ENCODE measurements around the gene CPED1. TPM values are rescaled to one million over a fixed set of nuclear protein-coding genes. Genes with fewer than 3 reads are reported as not detected.
"Not testable (repeated sequence)": the region's sequence is repeated elsewhere in the genome, so short reads cannot be mapped to it uniquely, and the experiment has no call there.

Gene CPED1
- total RNA-seq, 1 donor from 2014 or later, result 58.6 TPM

DNA sequence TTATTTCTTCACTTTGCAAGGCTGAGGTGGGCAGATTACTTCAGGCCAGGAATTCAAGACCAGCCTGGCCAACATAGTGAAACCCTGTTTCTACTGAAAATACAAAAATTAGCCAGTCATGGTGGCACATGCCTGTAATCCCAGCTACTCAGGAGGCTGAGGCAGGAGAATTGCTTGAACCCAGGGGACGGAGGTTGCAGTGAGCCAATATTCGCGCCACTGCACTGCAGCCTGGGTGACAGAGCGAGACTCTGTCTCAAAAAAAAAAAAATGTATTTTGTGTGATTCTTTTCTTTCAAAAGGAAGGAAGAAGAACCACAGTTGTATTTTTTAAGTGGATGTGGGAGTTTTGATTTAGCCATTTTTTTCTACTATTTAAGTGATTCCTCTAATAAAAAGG, 195.4 kb downstream of the CPED1 start:
- DNase-seq (ENCODE audit: low spot score), result not testable (repeated sequence)

DNA sequence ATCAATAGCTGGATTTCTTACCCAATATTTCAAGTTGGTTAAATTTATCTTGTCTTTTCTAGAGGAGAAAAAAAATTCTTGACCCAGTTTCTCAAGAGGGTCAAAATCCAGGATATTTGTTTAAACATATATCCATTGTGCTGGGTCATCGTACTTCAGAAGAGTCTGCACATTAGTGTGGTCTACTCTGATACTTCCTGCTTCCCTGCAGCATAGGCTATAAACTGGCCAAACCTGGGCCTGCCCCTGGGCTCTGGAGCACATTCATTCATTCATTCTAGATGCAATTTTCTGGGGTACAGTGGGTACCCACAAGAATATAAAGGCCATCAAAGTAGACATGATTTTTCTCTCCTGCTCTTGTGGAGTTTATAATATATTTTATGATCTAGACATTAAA, 198.2 kb downstream of the CPED1 start:
- no peak for DNase-seq (ENCODE audit: low spot score)

DNA sequence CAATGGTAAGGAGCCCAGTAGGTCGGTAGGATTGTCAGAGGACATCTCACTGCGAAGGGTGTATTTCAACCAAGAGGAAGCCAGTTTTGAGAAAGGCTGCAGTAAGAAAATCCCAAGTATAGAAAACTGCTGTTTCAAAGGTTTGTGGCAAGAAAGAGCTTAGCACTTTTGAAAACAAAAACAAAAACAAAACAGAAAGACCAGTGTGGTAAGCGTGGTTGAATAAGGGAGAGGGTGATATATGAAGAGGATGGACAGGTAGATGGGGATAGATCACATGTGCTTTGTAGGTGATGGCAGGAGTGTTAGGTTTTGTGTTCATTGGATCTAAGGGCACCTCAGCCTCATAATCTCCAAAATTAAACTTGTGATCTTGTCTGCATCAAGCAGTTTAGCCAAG, 198.7 kb downstream of the CPED1 start:
- DNase-seq (ENCODE audit: low spot score), result no peak

DNA sequence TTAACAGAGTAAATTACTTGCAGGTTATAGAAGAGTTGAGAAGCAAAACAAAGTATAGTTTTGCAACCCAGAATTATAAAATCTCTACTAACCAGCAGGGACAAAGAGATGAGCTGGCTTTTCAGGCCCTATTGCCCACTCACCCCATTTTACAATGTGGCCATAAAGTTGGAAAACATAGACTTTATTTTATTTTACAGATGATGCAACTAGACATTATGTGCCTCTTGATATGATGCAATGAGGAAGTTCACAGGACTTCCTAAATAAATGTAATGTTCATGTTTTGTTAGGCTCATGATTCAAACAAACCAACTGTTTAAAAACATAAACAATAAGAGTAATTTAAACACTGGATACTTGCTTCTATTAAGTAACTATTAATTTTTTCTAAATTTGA, 199.2 kb downstream of the CPED1 start:
- no peak for DNase-seq (ENCODE audit: low spot score)

DNA sequence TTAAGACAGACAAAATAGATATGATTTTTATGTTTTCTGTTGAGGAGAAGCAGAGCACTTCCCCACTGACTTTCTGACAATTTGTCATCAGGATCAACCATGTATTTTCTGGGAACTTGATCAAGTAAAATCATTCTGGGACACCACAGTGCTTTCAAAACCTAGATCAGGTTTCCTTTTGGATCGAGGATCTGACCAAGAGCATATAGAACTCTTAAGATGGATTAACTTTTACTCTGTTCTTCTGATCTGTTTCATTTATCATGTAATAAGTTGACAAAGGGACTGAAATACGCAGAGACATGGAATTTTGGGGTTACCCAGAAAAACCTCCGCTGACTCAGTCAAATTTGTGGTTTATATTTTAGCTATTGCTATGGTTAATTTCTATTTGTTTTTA, 204.3 kb downstream of the CPED1 start:
- DNase-seq (ENCODE audit: low spot score), result no peak

DNA sequence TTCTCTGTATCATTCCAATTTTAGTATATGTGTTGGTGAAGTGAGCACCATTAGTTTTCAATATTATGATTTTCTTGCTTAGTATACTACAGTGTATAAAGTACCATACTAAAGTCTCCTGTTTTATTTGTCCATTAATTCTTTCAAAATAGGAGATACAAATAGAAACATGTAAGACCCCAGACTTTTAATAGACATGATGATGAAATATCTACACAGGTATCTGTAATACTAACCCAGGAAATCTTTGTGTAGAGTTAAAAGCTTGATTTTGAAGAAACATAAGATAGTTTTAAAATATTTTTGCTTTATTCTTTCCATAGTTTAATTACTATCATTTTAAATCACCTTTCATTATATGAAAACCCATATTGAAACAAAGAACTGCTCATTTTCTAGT, 206.5 kb downstream of the CPED1 start:
- no peak for DNase-seq (ENCODE audit: low spot score)

DNA sequence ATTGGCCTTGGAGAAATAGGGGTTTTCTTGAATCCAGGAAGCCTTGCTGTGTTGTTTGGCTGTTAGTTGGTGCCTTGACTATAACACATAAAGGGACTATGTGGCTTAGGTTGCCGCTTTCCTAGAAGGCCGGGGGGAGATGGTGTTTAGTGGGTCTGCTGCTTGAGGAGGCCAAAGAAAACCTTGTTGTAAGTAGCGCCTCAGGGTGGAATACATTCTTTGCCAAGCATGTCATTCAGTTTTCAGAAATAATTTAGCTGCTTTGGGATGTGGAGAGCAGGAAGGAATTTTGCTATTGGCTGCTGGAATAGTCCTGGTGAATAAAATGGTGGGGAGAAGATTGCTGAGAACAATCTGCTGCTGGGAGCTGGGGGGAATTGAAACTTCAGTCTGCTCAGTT, 207.4 kb downstream of the CPED1 start:
- no peak for DNase-seq (ENCODE audit: low spot score)

DNA sequence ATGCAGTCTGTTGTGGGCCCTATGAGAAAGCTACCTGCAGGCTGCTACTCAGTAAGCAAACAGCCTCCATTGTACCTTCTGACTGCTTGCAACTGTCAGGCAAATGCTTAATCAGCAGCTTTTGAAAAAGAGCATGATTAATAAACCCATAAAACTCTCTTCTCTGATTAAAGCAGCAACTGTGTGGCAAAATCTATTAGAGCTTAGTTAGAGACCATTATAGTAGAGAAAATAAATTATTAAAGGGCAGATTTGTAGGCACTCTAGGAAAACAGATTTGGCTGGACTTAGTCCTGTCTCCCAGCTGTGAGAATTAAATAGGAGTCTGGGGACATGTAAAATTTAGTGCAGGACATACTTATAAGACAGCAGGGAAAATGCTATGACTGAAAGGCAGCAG, 207.8 kb downstream of the CPED1 start:
- no peak for DNase-seq (ENCODE audit: low spot score)

DNA sequence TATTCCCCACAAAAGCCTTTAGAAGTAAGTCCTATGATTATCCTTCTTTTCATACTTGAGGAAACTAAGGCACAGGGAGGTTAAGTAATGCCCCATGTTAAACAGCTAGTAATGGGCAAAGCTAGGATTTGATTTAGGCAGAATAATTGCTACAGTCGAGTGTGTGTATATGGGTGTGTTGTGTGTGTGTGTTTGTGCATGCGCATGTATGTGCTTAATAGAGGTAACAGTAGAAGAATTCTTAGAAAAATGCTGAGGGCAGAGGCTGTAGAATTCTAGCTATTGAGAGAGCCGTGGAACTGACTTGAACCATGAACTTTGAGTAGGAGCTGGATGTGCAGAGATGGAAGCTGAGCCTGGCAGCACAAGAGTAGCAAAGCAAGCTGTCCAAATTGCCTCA, 208.9 kb downstream of the CPED1 start:
- no peak for DNase-seq (ENCODE audit: low spot score)

DNA sequence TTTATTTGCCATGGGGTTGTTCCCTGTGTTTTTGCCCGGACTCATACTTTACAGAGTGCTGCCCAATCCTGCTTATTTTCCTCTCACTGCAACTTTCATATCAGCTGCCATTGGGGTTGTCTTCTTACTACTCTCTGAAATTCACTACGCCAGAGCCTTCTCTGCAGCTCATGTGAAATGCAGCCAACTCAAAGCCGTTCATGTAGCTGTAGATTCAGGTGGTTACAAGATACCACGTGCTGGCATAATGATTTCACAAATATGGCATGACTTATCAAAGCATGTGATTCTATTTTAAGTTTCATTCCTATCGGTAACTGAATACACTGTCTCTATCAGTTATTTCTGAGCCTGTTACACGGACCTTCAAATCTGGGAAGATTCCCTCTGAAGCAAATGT, 210.0 kb downstream of the CPED1 start:
- no peak for DNase-seq (ENCODE audit: low spot score)

DNA sequence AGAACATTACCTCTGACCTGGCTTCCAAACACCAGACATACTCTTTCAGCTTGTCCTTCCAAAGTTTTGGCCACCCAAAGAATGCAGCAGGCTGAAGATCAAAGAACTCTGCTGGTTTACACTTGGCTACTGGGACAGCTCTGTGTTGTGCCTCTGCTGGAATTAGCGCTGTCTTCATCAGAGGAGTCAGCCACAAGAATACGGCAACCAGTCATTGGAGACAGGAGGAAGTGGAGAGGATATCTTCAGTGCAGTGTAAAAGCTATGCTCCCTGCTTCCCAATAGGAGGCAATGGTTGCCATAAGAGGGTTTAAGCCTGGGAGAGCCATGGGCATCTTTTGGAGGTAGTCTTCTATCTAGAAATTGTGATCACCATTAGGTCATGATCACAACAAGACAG, 213.6 kb downstream of the CPED1 start:
- DNase-seq (ENCODE audit: low spot score), result no peak

DNA sequence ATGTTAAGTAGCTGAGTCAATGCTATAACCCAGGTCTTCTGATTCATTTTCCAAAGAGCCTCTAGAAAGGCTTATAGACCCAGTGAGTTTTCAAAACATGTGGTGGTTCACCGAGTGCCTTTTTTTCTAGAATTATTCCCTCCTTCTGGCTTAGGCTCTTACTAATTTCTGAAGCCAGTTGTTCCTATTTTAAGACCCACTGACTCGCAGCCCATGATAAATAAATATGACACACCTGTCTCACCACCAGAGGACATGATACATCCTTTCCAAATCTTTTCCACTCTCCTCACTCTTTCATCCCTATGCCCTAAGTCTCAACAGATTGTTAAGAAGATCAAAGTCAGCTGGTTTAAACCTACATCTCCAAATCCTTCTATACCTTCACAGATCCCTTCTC, 214.3 kb downstream of the CPED1 start:
- no peak for DNase-seq (ENCODE audit: low spot score)

DNA sequence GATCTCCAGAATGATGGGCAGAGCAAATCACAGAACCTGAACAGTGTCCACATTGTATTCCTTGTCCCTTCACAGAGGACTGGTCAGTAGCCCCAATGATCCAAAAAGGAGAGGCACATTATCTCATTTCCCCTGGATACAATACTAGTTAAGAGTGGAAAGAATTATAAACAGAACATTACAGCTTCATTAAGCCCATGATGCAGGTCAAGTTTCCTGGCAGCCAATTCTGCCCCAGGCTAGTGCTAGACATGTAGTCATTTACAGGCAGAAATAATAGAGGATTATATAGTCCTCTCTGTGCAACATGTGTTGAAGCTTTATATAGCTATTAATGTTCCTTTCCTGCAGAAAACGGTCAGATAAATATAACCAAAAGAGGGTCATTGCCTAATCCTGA, 216.0 kb downstream of the CPED1 start:
- DNase-seq (ENCODE audit: low spot score), result no peak

DNA sequence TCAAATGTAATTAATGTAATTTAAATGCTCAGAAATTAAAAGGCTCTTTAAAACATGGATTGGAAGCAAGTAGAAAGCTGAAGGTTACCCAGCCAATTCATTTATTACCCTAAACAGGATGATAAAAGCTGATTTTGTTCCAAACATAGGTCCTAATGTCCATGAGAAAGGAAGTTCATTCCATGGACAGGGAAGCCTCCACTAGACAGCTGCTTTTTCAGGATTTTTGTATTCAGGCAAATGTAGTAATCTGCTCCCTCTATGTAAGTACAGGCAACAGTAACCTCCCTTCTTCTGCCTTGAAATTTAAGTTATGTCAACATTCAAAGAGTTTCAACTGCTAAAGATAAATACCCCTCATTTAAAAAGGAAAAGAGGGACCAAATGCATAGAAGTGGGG, 217.3 kb downstream of the CPED1 start:
- DNase-seq (ENCODE audit: low spot score), result no peak

DNA sequence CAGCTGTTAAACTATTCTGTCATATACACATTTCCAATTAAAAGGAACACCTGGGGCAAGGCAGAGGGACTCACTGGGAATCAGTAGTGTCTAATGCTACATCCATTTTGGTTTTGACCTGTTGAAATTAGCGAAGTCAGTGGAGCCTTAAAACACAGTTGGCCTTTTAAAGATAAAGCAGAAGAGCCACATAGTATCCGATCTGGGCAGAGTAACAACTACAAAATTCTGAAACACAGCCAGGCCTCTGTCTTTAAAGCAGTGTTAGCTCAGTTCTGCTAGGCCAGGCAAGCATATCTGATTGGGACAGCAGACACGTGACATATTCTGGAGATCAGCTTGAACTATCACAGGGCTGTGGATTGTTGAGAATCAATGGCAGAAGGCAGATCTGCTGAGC, 222.7 kb downstream of the CPED1 start:
- no peak for DNase-seq (ENCODE audit: low spot score)

DNA sequence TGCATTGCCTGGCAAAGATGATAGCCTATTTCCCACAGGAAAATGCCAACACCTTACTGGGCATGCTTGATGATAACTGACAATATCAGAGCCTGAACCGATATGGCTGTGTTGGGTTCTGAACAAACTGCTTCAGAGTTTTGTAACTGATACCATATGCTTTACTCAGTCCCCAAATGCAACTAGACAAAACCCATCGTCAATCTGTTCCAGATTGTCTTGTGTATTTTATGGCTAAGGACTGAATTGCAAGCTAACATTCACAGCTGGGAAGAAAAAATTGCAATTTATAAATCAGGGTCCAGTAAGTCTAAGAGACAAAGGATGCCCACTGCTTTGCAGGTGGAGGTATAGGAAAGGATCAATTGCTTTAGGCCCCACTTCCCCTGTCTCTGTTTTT, 223.5 kb downstream of the CPED1 start:
- no peak for DNase-seq (ENCODE audit: low spot score)

DNA sequence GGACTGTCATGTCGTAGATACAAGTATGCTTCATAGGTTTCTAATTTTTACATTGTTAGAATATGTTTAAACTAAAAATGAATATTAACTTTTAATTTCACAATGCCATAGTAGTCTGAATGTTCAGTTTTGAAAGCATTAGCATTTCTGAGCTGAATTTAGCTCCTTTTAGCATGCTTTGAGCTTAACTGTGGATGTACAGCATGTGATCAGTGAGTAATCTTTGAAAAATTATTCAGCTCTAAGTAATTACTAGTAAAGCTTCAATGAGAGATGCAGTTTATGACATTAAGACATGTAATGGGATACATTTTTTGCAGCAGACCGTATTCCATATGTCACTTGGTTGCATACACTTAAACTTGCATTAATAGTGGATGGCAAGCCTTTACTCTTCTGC, 226.1 kb downstream of the CPED1 start:
- DNase-seq (ENCODE audit: low spot score), result no peak

DNA sequence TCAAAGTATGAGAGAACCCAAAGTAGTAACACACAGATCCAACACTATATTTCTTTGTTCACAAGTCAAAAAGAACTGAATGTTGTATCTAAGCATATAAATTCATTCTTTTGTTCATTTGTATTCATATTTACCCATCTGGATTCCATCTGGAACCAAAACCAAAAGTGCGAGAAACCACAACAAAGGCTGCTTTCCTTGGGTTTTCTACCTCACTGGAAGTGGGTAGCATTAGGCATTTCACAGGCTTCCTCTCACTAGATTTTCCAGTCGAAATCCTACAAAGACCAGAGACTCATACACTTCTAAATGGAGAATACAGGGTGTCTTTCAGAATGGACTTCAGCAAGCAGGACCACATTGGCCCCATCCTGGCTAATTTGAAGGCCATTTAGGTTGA, 230.5 kb downstream of the CPED1 start:
- DNase-seq (ENCODE audit: low spot score), result no peak

DNA sequence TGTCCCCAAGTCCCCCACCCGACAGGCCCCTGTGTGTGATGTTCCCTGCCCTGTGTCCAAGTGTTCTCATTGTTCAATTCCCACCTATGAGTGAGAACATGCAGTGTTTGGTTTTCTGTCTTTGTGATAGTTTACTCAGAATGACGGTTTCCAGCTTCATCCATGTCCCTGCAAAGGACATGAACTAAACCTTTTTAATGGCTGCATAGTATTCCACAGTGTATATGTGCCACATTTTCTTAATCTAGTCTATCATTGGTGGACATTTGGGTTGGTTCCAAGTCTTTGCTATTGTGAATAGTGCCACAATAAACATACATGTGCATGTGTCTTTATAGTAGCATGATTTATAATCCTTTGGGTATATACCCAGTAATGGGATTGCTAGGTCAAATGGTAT, 232.6 kb downstream of the CPED1 start:
- DNase-seq (ENCODE audit: low spot score), result not testable (repeated sequence)

DNA sequence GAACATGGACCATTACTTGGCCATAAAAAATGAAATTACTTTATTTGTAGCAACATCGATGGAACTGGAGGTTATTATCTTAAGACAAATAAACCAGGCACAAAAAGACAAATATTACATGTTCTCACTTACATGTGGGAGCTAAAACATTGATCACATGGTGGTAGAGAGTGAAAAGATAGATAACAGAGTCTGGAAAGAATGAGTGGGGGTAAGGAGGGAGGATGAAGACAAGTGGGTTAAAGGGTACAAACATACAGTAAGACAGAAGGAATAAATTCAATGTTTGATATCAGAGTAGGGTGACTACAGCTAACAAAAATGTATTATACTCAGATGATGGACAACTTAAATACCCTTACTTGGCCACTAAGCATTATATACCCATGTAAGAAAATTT, 240.3 kb downstream of the CPED1 start:
- no peak for DNase-seq (ENCODE audit: low spot score)

DNA sequence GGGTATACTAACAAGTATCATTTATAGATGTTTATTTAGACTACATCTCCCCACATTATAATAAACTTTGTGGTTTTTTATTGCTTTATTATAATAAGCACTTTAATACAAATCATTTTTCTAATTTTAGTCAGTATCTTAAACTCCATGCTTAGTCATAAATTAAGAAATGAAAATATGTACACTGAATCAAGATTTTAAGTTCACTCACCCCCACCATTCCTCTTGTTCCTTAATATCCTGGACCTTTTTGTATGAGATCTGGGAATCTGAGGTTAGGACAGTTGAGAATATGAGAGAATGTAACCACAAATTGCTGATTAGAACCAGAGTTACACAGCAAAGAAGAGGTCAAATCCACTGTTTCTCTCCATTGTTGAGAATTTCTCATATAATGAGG, 246.7 kb downstream of the CPED1 start:
- DNase-seq (ENCODE audit: low spot score), result no peak

DNA sequence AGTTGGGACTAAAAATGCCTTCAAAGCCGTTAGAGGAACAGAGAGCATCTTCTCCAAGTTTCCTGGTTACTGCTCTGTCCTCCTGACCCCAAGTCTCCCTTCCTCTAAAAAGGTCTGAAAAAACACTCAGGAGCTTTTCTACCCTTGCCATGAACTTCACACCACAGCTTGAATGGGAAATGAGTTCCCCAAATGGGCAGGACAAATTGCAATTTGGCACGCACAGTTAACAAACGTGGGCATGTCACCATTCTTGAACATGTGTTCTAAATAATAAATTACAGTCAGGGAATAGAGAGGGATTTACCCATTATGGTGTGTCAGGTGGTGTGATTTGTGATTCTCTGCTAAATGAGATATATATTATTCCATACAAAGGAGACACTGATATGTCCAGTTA, 249.1 kb downstream of the CPED1 start:
- DNase-seq (ENCODE audit: low spot score), result no peak

DNA sequence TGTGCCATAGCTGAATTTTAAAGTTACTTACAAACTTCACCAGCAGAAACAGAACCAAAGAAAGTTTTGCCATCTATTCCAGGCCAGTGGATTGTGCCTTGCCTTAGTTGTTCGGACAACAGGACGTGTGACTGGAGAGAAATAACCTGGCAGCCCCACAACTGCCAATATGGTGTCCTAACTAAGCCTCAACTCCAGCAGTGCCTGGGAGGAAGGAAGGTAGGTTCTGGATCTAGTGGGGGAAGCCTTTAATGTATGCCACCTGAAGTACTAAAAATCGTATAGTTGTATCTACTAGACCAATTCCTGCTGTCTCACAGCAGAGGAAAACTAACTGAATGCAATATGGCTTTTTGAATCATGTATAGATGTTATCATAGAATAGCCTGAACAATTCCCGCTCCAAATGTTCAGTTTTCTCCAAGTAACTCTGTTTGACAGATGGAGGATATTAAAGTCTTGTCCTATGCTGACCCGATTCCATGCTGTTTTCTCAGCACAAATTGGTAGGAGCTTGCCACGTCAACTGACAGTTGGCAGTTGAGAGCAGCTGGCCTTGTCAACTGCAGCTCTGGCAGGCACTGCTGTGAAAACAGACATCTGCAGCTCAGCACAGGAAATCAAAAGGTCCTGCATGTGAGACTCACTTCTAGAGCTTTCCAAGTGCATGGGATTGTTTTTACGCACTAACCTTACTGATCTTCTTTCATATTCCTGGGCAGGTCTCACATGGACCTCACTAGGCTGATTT, 255.8 kb downstream of the CPED1 start:
- DNase-seq (ENCODE audit: low spot score), result no peak

DNA sequence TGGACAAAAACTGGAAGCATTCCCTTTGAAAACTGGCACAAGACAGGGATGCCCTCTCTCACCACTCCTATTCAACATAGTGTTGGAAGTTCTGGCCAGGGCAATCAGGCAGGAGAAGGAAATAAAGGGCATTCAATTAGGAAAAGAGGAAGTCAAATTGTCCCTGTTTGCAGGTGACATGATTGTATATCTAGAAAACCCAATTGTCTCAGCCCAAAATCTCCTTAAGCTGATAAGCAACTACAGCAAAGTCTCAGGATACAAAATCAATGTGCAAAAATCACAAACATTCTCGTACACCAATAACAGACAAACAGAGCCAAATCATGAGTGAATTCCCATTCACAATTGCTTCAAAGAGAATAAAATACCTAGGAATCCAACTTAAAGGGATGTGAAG, 262.9 kb downstream of the CPED1 start:
- not testable (repeated sequence) for DNase-seq (ENCODE audit: low spot score)

Data from mucosa of gallbladder (tissue), 1 donor.